ENCODE measurements around the gene MSL3. TPM values are rescaled to one million over a fixed set of nuclear protein-coding genes. Genes with fewer than 3 reads are reported as not detected.

MSL3 gene
- total RNA-seq, 1 donor from 2014 or later, result 32.1 TPM

- Mint-ChIP-seq H3K4me1 (ENCODE audit: low read depth) (no peaks in the 10 kb centered on the region), H3K4me3 (ENCODE audit: low read depth) (no peak overlapping the region), H3K27me3 (no peaks in the 10 kb centered on the region), H3K27ac (no peak overlapping the region), H3K36me3 (ENCODE audit: insufficient read depth) (peaks cover 16% of the 10 kb centered on the region), H3K9me3 (ENCODE audit: low read depth) (peaks cover 5% of the 10 kb centered on the region)
- DNase-seq (ENCODE audit: low spot score, unreplicated experiment), result no peak
- TF ChIP-seq, protein P1, sequence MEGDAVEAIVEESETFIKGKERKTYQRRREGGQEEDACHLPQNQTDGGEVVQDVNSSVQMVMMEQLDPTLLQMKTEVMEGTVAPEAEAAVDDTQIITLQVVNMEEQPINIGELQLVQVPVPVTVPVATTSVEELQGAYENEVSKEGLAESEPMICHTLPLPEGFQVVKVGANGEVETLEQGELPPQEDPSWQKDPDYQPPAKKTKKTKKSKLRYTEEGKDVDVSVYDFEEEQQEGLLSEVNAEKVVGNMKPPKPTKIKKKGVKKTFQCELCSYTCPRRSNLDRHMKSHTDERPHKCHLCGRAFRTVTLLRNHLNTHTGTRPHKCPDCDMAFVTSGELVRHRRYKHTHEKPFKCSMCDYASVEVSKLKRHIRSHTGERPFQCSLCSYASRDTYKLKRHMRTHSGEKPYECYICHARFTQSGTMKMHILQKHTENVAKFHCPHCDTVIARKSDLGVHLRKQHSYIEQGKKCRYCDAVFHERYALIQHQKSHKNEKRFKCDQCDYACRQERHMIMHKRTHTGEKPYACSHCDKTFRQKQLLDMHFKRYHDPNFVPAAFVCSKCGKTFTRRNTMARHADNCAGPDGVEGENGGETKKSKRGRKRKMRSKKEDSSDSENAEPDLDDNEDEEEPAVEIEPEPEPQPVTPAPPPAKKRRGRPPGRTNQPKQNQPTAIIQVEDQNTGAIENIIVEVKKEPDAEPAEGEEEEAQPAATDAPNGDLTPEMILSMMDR (IDR thresholded peaks at IDR 0.05; ENCODE audit: unreplicated experiment), result no peak
Observed at GRCh38 chrX:11766487-11766886, 8.4 kb downstream of the MSL3 start.

DNA sequence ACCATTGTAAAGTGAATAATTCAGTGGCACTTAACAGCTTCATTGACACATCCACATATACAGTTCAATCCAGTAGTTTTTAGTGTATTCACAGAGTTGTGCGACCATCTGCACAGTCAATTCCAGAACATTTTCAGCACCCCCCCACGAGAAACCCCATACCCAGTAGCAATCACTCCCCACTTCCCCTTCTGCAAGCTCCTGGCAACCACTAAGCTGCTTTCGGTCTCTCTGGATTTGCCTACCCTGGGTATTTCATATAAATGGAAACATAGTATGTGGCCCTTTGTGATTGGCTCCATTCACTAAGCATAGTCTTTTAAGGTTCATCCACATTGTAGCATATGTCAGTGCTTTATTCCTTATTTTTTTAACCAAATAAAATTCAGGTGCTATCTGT, 10.0 kb downstream of the MSL3 start:
- peaks cover 14% of the 10 kb centered on the region for H3K36me3 Mint-ChIP-seq (ENCODE audit: insufficient read depth)

DNA sequence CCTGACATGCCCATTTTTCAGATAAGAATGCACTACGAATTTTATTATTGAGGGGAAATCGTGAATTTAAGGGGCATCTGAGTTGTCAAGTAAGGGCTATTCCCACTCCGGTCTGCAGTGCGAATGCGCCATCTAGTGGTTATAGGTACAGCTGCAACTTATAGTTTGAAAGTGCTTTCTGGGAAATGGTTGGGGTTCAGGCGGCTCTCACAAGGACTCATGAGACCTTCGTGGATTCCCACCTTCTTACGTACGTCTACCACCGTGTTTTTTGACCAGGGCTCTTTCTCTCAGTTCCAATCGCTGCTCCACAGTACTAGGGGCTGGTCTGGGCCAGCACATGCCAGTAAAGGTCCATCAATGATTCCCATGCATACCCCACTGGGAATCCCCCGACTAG, 12.3 kb downstream of the MSL3 start:
- TF ChIP-seq, protein P1 (IDR thresholded peaks at IDR 0.05; ENCODE audit: unreplicated experiment), result peak; percentile 74
- peaks cover 10% of the 10 kb centered on the region for H3K36me3 Mint-ChIP-seq (ENCODE audit: insufficient read depth)
- no peak for DNase-seq (ENCODE audit: low spot score, unreplicated experiment)
- no peak overlapping the region for H3K4me3 Mint-ChIP-seq (ENCODE audit: low read depth)
- no peaks in the 10 kb centered on the region for H3K4me1 Mint-ChIP-seq (ENCODE audit: low read depth)
- no peaks in the 10 kb centered on the region for H3K27me3 Mint-ChIP-seq
- H3K9me3 Mint-ChIP-seq (ENCODE audit: low read depth), result peaks cover 3% of the 10 kb centered on the region
- no peak overlapping the region for H3K27ac Mint-ChIP-seq

More for the DNA sequence above, 10.0 kb downstream of the MSL3 start:
- TF ChIP-seq, protein P1 (IDR thresholded peaks at IDR 0.05; ENCODE audit: unreplicated experiment), result no peak
- DNase-seq (ENCODE audit: low spot score, unreplicated experiment), result no peak
- Mint-ChIP-seq H3K4me3 (ENCODE audit: low read depth) (no peak overlapping the region), H3K4me1 (ENCODE audit: low read depth) (no peaks in the 10 kb centered on the region), H3K9me3 (ENCODE audit: low read depth) (peaks cover 3% of the 10 kb centered on the region), H3K27ac (no peak overlapping the region), H3K27me3 (no peaks in the 10 kb centered on the region)

GRCh38 chrX:11778230-11778629, 20.2 kb downstream of the MSL3 start:
- Mint-ChIP-seq H3K27me3 (no peaks in the 10 kb centered on the region), H3K9me3 (ENCODE audit: low read depth) (peaks cover 11% of the 10 kb centered on the region), H3K36me3 (ENCODE audit: insufficient read depth) (peaks cover 5% of the 10 kb centered on the region), H3K27ac (no peak overlapping the region), H3K4me3 (ENCODE audit: low read depth) (no peak overlapping the region), H3K4me1 (ENCODE audit: low read depth) (no peaks in the 10 kb centered on the region)
- no peak for DNase-seq (ENCODE audit: low spot score, unreplicated experiment)
- TF ChIP-seq, protein P1 (IDR thresholded peaks at IDR 0.05; ENCODE audit: unreplicated experiment), result no peak

DNA sequence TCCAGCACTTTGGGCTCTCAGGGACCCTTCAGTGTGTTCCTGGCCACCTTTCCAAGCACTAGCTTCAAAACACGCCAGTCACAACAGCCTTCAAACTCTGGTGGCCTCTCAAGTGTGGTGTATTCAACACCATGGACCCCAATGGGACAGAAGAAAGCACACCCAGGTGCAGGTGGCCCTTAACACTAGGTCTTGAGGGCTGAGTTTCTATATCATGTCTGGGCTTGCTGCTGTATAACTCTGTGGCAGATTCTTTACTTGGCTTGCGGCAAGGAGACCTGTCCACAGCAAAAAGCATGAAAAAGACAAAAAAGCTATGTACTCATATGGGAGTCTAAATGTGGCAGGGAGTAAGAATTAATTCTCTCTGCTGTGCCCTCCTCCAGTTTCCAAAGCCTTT, 23.1 kb downstream of the MSL3 start:
- H3K27me3 Mint-ChIP-seq, result no peaks in the 10 kb centered on the region
- H3K36me3 Mint-ChIP-seq (ENCODE audit: insufficient read depth), result no peaks in the 10 kb centered on the region
- H3K4me1 Mint-ChIP-seq (ENCODE audit: low read depth), result no peaks in the 10 kb centered on the region
- H3K4me3 Mint-ChIP-seq (ENCODE audit: low read depth), result no peak overlapping the region
- DNase-seq (ENCODE audit: low spot score, unreplicated experiment), result no peak
- H3K27ac Mint-ChIP-seq, result no peak overlapping the region
- TF ChIP-seq, protein P1 (IDR thresholded peaks at IDR 0.05; ENCODE audit: unreplicated experiment), result no peak
- peaks cover 8% of the 10 kb centered on the region for H3K9me3 Mint-ChIP-seq (ENCODE audit: low read depth)
